Cortex of kidney (tissue), 1 donor: ENCODE measurements around the gene MET.
"Not testable (repeated sequence)": the region's sequence is repeated elsewhere in the genome, so short reads cannot be mapped to it uniquely, and the experiment has no call there.

Experiments
- DNase-seq: peaks from one replicate; lab custom pipeline; 2025; lab: John Stamatoyannopoulos, UW

MET gene

DNA sequence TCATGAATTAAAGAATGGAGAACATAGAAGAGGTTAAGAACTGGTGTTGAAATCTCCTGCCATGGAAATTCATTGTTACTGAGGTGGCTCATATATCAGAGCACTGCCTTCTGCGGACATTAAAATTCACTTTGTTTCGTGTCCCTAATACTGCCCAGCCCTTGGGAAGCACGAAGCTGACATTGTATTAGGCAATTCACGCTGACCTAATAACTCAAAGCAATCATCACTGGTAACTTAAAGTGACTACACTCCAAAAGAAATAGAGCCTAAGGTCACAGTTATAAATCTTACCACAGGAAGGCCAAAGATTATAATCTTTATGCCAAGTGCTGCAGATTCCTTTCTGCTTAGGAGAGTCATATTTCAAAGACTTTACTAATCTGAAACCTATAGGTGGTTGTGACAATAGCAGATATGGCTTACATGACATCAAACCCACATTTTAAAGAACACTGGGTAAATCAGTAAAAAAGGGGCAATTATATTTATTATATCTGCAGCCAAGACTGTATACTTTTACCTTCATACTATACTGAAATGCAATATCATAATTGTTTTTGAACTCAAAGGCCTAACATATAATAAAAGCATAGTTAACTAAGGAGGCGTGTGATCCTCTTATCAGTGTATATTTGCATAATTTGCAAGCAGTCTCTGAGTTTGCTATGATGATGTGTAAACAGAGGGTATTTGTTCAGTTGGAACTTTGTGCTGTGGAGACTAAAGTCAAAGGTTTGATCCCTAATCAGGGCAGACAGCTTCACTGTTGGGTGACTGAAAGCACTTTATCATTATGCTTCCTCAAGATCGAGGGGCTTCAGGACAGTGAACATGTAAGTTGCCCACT lies 138.5 kb downstream of the MET start:
- no peak for DNase-seq

DNA sequence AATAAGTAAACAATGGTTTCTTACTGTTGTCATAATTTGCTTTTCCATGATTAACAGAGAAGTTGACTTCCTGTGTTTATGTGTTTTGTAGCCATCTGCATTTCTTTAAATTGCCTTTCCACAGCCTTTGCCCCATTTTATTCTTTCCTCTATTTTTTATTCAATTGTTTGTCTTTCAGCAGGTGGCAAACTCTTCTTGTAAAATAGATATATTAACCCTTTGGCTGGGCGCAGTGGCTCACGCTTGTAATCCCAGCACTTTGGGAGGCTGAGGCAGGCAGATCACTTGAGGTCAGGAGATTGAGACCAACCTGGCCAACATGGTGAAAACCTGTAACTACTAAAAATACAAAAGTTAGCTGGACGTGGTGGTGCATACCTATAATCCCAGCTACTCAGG lies 139.8 kb downstream of the MET start:
- no peak for DNase-seq

DNA sequence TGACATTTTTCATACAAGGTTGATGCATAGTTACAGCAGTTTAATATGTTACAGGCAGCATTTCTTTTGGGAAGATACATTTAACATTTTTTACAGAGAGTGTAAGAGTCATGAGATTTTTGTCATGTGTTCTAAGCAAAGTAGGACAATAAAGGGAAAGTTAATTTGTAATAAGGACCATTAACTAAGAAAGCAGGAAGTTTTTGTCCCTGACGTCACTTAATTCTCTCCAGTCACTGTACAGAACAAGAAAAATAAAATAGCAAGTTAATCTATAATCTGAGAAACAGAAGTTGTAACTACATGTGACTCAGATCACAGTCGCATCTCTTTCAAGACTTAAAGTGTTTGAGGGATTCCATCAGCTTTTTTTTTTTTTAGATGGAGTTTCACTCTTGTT lies 140.9 kb downstream of the MET start:
- DNase-seq: no peak

DNA sequence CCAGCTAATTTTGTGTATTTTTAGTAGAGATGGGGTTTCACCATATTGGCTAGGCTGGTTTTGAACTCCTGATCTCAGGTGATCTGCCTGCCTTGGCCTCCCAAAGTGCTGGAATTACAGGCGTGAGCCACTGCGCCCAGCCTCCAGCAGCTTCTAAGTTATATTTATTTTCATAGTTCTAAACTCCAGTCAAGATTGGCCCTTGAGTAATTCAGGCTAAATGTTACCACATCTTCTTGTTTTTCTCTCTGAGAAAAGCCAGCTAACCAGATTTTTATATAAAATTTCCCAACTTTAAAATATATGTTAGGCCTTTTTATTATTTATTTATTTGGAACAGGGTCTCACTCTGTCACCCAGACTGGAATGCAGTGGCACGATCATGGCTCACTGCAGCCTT lies 141.4 kb downstream of the MET start:
- DNase-seq: not testable (repeated sequence)

DNA sequence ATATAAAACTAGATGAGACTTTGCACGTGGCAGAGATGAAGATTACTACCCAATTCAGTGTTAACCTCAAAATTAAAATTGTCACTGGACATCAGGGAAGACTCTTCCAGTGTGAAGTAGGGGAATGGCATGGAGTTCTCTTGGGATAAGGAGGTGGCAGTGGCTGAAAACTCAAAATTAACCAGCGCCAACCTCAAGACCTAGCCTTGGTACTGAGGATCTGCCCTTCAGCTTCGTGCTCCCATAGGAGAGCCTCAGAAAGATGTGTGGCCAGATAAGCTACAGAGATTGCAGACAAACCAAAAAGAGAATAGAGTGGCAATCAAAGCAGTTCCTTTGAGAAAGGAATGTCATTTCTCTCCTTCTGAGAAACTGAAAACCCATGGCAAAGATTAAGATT lies 143.0 kb downstream of the MET start:
- no peak for DNase-seq

DNA sequence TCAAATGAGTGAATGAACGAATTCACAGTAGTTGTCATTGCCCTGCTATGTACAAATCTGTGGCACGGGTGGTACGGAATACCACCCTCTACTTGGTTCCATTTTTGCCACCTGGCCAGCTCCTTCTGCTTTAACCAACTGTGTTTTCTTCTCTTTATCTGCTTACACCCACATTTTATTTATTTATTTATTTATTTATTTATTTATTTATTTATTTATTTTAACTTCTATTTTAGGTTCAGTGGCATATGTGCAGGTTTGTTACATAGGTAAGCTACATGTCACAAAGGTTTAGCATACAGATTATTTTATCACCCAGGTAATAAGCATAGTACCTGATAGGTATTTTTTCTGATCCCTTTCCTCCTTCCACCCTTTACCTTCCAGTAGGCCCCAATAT lies 148.2 kb downstream of the MET start:
- no peak for DNase-seq

DNA sequence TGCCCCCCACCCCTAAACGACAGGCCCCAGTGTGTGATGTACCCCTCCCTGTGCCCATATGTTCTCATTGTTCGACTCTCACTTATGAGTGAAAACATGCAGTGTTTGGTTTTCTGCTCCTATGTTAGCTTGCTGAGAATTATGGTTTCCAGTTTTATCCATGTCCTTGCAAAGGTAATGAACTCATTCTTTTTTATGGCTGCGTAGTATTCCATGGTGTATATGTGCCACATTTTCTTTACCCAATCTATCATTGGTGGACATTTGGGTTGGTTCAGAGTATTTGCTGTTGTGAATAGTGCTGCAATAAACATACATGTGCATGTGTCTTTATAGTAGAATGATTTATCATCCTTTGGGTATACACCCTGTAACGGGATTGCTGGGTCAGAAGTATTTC lies 149.7 kb downstream of the MET start:
- not testable (repeated sequence) for DNase-seq

DNA sequence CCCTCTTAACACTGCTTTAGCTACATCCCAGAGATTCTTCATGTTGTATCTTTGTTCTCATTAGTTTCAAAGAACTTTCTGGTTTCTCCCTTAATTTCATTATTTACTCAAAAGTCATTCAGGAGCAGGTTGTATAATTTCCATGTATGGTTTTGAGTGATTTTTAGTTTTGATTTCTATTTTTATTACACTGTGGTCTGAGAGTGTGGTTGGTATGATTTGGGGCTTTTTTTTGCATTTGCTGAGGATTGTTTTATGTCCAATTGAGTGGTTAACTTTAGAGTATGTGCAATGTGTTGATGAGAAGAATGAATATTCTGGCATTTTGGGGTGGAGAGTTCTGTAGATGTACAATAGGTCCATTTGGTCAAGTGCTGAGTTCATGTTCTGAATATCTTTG lies 152.5 kb downstream of the MET start:
- DNase-seq: no peak

DNA sequence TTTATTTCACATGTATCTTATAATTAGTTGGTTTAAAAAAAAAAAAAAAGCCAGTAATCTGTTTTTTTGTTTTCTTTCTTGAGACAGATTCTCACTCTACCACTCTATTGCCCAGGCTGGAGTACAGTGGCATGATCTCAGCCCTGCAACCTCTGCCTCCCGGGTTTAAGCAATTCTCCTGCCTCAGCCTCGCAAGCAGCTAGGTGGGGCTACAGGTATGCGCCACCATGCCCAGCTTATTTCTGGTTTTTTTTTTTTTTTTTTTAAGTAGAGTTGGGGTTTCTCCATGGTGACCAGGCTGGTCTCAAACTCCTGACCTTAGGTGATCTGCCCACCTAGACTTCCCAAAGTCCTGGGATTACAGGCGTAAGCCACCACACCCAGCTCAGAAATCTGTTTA lies 156.3 kb downstream of the MET start:
- DNase-seq: no peak

DNA sequence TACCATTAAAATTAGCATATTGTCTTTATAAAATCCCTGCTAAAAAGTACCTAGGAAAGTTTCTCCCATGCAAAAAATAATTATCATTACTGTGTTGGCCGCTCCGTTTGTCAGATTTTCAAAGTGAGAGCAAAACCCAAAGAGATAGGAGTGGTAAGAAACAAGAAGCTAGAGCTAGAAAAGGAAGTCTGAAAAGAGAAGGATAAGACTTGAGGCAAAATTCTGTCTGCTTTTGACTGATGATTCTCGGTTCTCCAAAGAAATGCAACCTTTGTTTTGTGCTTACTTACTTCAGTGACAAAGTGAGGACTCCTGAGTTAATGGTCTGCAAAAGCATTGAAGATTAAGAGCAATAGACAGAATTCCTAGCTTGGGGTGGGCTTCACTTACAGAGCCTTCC lies 157.0 kb downstream of the MET start:
- DNase-seq: no peak

DNA sequence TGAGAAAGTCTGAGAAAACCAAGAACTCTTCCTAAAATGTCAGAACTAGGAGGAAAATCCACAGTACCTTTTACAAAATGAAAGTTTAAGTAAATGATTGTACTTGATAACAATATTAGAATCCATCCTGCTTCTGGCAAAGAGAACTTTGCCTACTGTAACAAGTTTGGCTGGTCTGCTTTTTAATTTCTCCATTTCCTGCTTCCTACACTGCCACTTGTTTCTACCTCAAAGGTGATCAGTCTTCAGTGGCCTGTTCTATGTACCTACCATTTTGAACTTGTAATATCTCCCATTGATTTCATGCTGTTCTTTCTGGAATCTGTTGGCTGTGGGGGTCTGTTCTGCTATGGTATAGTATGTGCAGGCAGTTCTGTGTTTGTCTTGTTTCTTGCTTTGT lies 157.5 kb downstream of the MET start:
- no peak for DNase-seq

DNA sequence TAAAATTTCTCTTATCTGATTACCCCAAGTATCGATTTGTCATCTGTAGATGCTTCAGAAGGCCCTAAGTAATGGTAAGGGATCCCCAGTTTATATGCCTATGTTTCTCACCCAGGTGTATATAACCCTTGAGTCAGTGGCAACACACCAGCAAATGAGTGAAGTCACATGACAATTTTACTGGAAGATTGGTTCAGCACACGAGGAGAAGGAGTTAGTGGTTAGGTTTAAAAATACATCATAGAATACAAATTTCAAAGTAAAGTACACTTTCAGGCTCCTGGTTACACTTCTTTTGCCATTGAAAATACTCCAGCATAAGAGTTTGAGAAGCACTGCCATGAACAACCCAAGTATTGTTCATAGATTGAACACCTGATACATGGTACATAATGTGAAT lies 160.7 kb downstream of the MET start:
- no peak for DNase-seq

DNA sequence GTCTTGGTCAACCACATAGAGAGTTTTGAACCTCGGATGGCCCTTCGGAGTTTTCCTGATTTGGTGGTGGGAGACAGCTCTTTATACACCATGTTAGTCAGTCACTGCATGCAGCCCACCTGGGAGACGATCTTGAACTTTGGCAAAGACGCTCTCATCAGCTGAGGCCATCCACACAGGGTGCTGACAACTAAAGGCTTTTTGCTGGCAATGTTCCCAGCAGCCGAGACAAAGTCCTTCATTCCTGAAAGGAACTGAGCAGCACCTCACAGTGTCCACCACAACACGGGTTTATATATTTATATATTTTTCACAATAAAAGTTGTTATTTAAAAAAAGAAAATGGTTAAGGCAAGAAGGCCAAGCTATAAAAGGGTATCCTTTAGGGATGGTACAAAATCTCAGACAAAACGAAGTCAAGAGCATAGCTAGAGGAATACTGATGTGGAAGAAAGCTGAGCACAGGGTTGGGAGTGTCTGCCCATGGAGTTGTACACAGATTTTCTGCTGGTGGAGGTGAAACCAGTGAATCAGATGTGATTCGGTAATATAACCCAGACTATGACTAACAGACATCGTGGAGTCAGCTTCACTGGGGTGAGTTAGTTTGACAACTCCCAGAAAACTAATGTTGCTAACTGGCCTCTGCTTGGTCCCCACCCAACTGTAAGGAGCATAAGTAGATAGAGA lies 163.0 kb downstream of the MET start:
- DNase-seq: no peak

DNA sequence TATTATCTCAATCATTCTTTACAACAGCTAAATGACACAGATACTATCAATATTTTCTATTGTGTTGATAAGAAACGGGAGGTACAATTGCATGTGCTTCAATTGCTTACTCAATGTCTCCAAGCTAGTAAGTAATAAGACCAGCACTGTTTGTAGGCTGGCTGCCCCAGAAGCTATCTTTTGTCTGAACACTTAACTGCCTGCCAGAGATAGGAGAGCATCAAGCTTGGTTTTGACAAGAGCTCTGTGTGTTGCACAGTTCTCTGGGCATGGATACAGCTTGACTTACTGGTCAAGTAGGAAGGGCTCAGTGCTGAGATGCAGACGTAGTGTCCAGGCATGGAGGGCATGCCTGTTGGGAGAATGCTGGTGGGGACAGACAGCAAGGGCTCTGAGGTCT lies 164.1 kb downstream of the MET start:
- DNase-seq: no peak

DNA sequence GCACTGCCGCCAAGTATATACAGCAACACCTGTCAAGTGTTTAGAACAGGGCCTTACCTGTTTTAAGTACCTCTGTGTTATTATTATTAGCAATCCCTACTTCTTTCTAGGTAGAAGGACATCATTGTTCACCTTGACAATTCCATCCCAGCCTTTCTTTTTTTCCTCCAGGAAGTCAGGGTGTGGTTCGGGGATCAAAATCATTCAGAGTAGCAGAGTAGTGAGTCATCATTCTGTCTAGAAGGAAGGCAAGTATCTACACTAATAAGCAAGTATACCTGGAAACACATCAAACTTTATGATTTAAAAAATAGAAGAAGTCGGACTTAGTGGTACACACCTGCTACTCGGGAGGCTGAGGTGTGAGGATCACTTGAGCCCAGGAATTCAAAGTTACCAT lies 164.9 kb downstream of the MET start:
- DNase-seq: no peak

DNA sequence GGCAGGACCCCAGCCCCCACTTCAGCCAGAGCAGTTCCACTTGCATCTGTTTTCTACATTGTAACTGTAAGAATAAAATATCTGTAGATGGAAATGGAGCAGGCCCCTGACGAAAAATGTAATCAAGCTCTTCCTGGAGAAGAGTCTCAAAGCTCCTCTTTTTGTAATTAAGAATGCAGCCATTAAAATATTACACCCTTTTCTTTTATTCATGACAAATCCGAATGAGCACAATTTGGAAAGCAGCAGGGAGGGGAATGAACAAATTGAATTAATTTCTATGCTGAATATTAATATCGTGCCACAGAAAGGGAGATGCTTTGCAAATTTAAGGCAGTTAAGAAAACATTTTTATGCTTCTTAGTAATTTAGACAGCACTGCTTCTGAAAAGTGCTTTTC lies 165.6 kb downstream of the MET start:
- no peak for DNase-seq

DNA sequence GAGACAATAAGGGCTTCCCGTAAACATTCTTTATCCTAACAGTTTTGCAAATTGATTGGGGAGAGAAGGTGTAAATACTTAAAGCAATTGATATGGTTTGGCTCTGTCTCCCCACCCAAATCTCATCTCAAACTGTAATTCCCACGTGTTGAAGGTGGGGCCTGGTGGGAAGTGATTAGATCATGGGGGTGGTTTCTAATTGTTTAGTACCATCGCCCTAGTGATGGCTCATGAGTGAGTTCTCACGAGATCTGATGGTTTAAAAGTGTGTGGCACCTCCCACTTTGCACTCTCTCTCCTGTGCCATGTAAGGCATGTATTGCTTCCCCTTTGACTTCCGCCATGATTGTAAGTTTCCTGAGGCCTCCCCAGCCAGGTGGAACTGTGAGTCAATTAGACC lies 168.3 kb downstream of the MET start:
- no peak for DNase-seq

DNA sequence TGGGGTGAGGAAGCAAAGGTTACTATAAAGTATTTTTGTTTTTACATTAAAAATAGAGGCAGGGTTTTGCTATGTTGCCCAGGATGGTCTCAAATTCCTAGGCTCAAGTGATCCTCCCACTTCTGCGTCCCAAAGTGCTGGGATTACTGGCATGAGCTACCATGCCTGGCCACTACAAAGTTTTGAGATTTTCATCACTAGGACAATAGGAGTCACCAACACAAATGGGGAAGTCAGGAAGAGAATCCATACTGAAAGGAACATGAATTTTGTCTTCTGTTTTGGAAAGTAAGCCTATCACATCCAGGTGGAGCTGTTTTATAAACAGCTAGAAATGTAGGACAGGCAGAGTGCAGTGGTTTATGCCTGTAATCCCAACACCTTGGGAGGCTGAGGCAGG lies 170.4 kb downstream of the MET start:
- DNase-seq: no peak

DNA sequence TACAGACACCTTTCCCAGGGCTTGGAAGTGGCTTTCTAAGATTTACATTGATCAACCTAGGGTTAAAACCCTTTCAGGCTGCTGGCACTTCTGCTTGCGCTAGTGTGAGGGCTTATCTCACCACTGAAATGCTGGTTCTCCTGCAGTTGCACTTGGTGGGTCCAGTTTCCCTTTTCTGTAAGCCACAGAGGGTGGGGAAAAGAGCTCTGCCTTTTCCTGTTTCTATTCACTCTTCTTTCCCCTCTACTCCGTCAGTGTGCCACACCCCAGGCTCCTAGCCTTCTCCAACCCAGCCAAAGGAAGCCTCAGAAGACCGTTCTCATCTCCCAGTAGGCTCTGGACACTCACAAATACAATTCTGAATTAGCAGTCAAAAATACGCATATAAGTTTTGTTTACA lies 171.4 kb downstream of the MET start:
- no peak for DNase-seq
